NCI-H2081 (cell line): Measurements from ENCODE around the gene PFN3.

Source experiments
- DNase-seq, 2 experiments: peaks; one replicate each; lab custom pipeline; 2025; lab: John Stamatoyannopoulos, UW

Gene PFN3, protein sequence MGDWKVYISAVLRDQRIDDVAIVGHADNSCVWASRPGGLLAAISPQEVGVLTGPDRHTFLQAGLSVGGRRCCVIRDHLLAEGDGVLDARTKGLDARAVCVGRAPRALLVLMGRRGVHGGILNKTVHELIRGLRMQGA

DNA sequence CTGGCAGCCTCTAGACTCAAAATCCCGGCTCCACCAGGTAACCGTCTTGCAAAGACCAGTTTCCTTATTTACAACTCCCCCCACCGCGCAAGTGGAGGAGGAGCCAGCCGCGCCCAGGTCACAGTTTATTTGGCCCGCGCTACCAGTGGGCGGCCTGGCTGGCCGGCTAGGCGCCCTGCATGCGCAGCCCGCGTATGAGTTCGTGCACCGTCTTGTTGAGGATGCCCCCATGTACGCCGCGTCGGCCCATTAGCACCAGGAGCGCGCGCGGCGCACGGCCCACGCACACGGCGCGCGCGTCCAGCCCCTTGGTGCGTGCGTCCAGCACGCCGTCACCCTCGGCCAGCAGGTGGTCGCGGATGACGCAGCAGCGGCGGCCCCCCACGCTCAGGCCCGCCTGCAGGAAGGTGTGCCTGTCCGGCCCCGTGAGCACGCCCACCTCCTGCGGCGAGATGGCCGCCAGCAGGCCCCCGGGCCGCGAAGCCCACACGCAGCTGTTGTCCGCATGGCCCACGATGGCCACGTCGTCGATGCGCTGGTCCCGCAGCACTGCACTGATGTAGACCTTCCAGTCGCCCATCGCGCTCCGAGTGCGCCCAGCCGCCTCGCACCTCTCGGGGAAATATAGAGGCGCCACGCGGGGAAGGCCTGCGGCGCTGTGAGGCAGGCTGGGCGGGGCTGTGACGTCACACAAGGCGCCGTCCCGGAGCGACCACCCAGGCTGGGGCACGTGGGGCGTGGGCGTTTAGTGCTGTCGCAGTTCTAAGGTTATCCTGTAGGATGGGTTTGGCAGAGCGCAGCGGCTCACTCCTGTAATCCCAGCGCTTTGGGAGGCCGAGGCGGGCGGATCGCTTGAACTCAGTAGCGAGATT is at the start of gene PFN3:
TSS of gene PFN3 (minus strand) at position 665 of the 872 bp plus-strand sequence. CDS start at position 580, 85 bp downstream.
- DNase-seq, result no peak

GRCh38 chr5:177449140-177450061 is 48.9 kb upstream of the PFN3 start:
- no peak for DNase-seq

- no peak for DNase-seq
Observed at GRCh38 chr5:177448244-177448950, 47.9 kb upstream of the PFN3 start.

DNA sequence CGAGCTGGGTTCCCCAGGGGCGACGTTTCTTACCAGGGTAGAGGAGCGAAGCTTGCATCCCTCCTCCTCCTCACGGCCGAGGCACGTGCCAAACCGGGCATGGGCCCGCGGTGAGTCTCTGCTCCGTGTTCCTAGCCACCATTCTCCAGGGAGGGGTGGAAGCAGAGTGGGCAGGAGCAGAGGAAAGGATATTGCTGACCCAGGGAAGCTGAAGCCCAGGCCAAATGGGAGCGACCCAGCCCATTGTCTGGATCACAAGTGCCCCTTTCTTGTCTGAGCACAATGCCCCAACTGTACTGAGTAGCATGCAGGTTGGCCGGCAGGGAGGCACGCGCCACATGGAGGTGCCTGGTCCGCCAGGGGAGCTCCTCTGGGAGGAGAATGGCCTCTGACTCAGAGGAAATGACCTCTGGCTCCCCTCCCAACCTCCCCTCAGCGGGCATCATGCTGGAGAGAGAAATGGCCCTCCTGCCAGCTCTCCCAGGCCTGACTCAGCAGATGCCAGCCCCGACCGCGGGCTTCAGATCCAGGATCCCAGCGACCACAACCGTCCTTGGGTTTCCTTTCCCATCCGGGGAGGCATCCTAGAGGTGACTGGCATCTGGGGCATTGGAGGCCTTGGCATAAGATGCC is 47.3 kb upstream of the PFN3 start:
- DNase-seq, result peak; percentile 32 to 60

- peak; percentile 73 to 83 for DNase-seq
Observed at GRCh38 chr5:177447066-177447610, 46.7 kb upstream of the PFN3 start.

DNA sequence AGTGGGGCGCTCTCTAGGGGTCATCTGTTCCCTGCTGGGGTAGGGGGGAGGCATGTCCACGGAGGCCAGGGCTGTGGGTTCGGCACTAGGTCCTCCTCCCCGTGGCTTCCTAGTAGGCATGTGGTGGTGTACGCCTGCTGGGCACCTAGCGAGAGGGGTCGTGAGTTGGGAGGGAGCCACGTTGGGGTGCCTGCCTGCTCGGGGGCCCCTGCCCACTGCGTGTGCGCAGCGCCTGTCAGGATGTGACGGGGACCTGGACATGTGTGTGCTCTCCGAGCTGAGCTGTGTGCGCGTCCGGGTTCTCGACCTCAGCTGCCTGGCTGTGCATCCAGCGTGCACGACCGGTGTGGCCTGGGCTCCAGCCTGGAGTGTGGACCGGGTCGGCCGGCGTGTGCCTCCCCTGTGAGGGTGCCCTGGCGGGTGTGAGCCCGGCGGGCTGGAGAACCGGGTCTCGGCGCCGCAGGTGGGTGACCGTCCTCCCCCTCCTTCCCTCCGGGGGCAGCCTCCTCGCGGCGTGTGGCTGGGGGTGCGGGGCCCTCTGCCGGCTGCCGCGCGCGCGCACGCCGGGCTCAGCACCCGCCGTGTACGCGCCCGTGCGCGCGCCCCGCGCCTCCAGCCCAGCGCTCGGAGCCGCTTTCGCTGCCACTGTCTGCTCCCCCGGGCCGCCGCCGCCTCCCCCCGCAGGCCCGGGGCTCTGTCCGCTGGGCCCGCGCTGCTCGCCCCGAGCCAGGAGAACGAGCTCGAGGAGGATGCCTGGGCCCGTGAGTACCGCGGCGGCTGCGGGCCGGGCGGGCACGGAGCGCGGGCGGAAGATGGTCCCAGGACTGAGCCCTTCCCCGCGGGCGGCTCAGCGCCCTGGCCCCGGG is 46.0 kb upstream of the PFN3 start, which contains the start of gene PRR7:
TSS of gene PRR7 (plus strand) at position 615 of the 866 bp plus-strand sequence. CDS start 8,254 bp downstream, outside the sequence.
- DNase-seq, result peak; percentile 68 to 85

GRCh38 chr5:177445917-177446199 is 45.4 kb upstream of the PFN3 start:
- DNase-seq, result no peak

DNA sequence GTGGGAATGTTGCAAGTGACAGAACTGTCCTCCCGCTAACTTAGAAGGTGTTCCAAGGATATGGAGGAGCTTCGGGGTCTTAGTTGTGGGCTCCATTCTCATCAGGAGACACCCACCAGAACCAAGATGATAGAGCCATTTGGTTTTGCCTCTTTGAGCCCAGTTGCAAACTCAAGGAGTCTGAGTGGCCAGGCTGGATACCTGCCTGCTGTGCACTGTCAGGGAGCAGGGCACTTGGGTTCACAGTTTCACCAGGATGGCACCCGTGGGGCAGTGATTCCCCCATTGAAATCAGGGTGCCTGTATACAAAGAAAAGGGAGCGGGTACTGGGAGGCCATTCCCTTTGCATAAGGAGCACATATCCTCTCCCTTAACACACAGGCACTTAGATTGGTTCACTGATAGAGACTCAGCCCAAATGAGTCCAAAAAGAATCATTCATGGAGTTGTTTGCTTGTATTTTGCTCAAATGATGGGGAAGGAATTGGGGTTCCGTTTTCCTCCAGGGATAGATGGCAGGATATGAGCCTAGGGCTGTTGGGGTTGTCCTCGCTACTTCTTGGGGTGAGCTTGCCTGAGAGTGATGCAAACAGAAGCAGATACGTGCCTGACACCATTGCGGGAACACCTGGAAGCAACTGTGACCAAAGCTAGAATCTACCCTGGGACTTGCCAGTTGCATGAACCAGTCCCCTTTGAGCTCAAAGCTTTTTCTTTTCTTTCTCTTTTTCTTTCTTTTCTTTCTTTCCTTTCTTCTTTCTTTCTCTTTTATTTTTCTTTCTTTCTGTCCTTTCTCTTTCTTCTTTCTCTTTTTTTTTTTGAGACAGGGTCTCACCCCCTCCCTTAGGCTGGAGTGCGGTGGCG is 44.8 kb upstream of the PFN3 start:
- DNase-seq, result no peak

DNA sequence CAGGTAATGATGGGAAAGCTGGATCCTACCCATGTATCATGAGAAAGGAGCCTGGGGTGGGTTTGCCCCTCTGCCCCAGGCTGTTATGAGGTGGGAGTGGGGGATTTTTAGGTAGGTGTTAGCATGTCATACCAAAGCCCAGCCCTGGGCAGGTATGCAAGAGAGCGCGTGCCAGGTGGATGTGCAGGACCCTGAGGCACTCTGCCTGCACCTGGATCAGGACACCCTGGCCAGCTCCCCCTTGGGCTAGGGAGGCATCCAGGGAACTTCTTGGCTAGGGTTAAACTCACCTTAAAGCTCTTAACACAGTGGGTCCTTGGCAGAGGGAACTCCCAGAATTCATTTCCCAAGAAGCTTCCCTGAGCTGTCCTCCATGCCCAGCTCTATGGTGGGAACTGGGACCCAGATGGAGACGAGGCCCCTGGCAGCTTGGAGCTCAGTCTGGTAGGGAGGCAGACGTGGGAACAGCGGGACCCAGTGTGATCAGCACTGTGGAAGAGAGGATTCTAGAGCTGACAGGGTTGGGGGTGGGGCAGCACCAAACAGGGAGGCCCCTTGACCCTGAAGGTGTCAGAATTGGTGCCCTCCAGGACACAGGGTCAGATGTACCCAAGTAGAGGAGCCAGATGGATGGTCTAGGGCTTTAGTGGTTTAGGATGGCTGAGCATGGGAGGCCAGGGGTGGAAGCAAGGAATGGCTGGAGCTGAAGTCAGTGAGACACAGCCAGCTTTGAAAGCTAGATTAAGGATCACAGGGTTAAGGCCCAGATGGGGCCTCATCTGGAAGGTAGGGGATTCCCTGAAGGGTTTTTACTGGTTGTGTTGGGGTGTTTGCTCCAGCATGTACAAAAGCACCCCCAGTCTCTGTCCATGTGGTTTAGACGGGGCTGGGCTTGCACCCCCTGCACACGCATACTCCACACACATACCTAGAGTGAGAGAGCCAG is 43.9 kb upstream of the PFN3 start:
- no peak for DNase-seq

DNA sequence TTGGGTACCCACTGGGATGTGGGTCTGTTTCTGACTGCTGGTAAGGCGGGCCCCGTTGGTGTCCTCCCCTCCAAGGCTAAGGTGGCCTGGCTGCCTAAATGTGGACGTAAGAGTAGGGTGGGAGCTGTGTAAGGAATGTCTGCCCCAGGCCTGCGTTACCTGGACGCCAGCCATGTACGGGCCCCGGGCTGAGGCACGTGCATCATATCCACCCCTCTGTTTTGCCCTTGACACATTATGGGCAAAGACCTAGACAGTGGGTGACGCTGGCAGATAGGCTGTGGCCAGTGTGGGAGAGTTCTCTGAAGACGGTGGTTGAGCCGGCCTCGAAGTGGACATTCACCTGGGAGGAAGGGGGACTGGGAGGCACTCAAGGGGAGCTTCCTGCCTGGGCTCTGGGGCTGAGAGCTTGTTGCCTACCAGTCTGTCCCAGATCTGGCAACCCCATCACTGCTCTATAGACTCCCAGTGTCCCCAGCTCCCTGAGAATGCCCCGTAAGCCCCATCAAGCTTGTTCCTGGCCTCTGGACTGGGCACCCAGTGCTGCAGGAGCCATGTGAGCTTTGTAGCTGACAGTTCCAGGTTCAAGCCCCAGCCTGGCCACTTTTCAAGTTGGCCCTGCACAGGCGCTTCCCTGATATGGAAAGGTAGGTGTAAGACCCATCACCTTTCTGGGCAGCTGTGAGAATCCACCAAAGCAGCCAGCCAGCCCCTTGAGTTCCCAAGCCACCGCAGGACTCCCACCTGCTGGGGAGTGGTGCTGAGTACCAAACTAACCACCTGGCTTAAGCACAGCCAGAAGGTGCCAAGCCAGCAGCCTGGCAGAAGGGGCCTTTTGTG is 42.9 kb upstream of the PFN3 start:
- no peak for DNase-seq

DNA sequence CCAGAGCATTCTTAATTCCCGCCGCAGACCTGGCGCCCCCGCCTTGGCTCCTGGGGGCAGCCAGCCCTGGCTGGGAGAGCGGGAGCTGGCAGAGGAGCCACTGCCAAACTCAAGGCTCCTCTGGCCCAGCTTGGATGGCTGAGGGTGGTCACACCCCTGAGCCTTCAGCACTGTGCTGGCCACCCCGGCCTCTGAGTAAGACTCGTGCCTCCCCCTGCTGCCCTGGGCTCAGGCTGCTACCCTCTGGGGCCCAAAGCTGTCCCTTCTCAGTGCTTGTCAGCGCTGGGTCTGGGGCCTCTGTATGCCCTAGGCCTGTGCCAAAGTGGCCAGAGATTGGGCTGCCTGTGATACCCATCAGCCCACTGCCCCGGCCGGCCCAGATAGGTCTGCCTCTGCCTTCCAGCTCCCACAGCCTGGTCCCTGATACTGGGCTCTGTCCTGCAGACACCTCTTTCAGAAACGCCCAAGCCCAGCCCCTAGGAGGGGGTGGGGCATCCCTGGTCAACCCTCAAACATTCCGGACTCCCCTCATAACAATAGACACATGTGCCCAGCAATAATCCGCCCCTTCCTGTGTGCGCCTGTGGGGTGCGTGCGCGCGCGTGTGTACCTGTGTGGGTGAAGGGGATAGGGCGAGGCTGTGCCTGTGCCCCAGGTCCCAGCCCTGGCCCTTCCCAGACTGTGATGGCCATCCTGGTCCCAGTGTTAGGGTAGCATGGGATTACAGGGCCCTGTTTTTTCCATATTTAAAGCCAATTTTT is 41.8 kb upstream of the PFN3 start:
- no peak for DNase-seq

DNA sequence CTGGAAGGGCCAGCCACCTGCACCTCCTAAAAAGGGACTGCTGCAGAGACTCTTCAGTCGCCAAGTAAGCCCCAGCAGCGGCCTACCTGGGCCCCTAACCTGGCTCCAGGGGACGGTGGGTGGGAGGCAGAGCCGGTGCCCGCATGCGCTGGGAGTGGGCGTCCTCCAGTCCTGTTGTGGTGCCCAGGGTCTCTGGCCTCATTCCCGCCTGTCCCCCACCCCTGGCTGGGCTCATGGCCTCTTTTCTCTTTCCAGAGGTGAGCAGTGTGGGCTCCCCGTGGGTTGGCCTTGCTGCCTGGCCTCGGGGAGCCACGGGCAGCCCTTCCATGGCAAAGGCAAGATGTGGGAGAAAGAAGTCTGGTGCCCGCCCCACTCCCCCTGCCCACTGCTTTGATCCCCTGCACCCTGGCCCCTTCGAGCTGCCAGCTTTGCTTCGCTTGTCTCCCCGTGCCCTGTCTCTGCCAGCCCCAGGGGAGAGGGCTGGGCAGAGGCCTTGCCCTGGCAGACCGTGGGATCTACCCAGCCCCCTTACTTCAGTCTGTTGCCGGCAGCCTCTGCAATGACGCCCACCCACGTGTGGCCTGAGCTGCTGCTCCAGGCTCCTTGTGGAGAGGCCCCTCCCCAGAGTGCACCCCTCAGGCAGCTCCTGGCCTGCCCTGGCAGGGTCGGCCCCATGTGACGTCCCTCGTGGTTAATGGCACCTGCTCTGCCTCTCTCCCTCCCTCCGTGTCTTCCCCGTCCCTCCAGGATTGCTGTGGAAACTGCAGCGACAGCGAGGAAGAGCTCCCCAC is 40.7 kb upstream of the PFN3 start:
- no peak for DNase-seq

DNA sequence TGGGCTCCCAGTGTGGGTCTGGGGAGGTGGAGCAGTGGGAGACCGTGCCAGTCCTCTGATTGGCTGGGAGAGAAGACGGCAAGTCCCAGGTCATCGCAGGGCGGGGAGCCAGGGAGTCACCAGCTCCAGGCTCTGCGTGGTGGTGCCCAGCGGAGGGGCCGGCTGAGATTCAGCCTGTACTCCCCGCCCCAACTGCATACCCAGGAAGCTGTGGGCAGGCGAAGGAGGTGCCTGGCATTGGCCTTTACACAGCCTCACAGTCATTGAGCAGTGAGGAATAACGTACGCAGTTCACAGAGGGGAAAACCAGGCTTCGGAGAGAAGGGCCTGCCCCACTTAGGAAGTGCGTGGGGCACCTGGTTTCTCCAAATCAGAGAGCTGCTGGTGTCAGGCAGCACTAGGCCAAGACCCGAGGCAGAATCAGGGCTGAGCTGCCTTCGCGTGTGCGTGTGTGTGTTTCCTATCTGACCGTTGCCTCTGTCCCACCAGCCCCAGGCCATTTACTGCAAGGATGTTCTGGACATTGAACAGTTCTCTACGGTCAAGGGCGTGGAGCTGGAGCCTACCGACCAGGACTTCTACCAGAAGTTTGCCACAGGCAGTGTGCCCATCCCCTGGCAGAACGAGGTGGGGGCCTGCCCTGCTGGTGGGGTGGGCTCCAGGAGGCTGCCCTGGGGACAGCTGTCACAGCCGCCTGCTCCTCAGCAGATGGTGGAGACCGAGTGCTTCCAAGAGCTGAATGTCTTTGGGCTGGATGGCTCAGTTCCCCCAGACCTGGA is 39.9 kb upstream of the PFN3 start:
- no peak for DNase-seq

GRCh38 chr5:177439518-177440053 is 39.1 kb upstream of the PFN3 start:
- no peak for DNase-seq
